ENCODE data around the gene OTOGL.

- TF ChIP-seq REST (IDR thresholded peaks at IDR 0.05; ENCODE audit: insufficient read depth in 1 of 2, low read depth in 2 of 2, low read length in 2 of 2): no peak
- no peak for TF ChIP-seq SIN3A (IDR thresholded peaks at IDR 0.05; ENCODE audit: borderline replicate concordance, insufficient read depth, low read length)
- no peak for TF ChIP-seq TAF1 (IDR thresholded peaks at IDR 0.05; ENCODE audit: borderline replicate concordance, insufficient read depth, low read length)
- TF ChIP-seq POLR2AphosphoS5 (IDR thresholded peaks at IDR 0.05; ENCODE audit: low read depth, low read length): no peak
Observed at GRCh38 chr12:80374615-80375014, 275.3 kb downstream of the OTOGL start.
